Measurements from ENCODE around the gene YJU2.

- TF ChIP-seq, protein P1, sequence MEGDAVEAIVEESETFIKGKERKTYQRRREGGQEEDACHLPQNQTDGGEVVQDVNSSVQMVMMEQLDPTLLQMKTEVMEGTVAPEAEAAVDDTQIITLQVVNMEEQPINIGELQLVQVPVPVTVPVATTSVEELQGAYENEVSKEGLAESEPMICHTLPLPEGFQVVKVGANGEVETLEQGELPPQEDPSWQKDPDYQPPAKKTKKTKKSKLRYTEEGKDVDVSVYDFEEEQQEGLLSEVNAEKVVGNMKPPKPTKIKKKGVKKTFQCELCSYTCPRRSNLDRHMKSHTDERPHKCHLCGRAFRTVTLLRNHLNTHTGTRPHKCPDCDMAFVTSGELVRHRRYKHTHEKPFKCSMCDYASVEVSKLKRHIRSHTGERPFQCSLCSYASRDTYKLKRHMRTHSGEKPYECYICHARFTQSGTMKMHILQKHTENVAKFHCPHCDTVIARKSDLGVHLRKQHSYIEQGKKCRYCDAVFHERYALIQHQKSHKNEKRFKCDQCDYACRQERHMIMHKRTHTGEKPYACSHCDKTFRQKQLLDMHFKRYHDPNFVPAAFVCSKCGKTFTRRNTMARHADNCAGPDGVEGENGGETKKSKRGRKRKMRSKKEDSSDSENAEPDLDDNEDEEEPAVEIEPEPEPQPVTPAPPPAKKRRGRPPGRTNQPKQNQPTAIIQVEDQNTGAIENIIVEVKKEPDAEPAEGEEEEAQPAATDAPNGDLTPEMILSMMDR (IDR thresholded peaks at IDR 0.05): no peak
- no peak for TF ChIP-seq EP300 (IDR thresholded peaks at IDR 0.05)
These were observed 45.8 kb upstream of the YJU2 start for GRCh38 chr19:4200940-4201542.

Data from tibial nerve (tissue), 4 donors.